BJ (cell line): ENCODE results near the gene SP100. TPM values are rescaled to one million over a fixed set of nuclear protein-coding genes. Genes with fewer than 3 reads are reported as not detected.

Source experiments
- CTCF ChIA-PET: fragments of 350-600 bp; formaldehyde crosslinking; extraction: SDS; loops from one replicate; lab custom pipeline; 2021; ENCODE audit warnings: antibody characterized with exemption, inconsistent platforms; lab: Yijun Ruan, JAX
- POLR2A ChIA-PET: fragments of 300-600 bp; sonication (Branson Sonifier 250); formaldehyde crosslinking; extraction: SDS; loops from one replicate; lab custom pipeline; 2021; ENCODE audit warnings: antibody characterized with exemption; lab: Charles Lee
- DNase-seq: peaks from one replicate; pipeline ENCODE4 v3.0.0-alpha.2; 2011; ENCODE audit warnings: low read depth
- H3K27me3 ChIP-seq: 2 replicates; pipeline ENCODE4 v1.6.0; 2011; ENCODE audit warnings: low read length; ENCODE audit not compliant: control insufficient read depth, insufficient read depth
- H3K36me3 ChIP-seq: 2 replicates; pipeline ENCODE4 v1.5.1; 2011; ENCODE audit warnings: low read length; ENCODE audit not compliant: control insufficient read depth, insufficient read depth
- H3K4me3 ChIP-seq: 2 replicates; pipeline ENCODE4 v1.5.1; 2011; ENCODE audit warnings: low read depth, mild to moderate bottlenecking, control low read depth, low read length
- CTCF ChIP-seq: IDR thresholded peaks from 2 replicates; pipeline ENCODE4 v1.5.1; 2011; ENCODE audit warnings: low read depth, mild to moderate bottlenecking, control low read depth, inconsistent platforms, low read length, moderate library complexity; ENCODE audit not compliant: insufficient read depth
- polyA plus RNA-seq: library from polyadenylated mRNA; depleted of rRNA; stranded (reverse); fragments of >200 nt; gene quantifications from 2 replicates; pipeline ENCODE4 v1.2.3, GENCODE V29; 2011; rRNA removed
- small RNA-seq: library from RNA; depleted of rRNA; stranded (forward); fragments of <200 nt; gene quantifications from one replicate; pipeline ENCODE3, GENCODE V24; 2012; ENCODE audit warnings: low replicate concordance, low read depth; ENCODE audit not compliant: insufficient read length

Gene SP100
- polyA plus RNA-seq, 1 experiment: 34.8 TPM

DNA sequence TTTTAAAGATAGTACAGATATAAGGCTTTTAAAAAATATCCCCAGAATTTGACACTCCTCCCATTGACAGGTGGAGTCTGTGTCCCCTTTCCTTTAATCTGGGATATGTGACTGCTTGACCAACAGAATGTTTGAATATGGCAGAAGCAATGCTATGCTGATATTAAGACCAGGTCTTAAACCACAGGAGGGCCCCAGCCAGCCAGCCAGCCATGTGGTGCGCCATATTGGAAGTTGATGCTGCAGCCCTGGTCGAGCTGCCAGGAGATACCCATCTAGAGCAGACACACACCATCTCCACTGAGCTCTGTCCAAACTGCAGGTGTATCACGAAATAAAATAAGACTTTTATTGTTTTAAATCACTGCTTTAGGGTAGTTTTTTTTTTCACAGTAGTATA is 174.3 kb downstream of the SP100 start:
- DNase-seq: no peak
- Histone ChIP-seq H3K36me3 (no peaks in the 10 kb centered on the region), H3K4me3 (no peak overlapping the region), H3K27me3 (no peaks in the 10 kb centered on the region; the same call in 1 of the 2 replicates)
- ChIA-PET CTCF (no interaction called here), POLR2A (no interaction called here)
- TF ChIP-seq CTCF: no peak

DNA sequence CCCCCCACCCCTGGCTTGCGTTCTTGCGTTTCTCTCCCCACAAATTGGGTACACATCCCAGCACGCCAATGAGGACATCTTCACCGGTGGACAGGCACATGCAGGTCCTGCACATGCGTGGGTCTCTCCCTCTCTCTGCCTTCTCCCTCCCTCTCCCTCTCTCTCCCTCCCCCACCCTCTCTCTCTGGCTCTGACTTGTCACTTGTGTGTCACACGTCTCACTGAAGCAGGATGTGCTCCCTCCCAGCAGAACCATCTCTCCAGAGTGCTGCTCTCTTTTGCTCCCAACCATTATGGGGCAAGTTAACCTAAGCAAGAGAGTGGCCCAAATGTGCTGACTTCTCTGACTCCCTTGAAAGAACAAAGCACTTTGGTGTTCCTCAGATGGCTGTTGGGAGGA is 175.8 kb downstream of the SP100 start:
- CTCF ChIA-PET: no interaction called here
- POLR2A ChIA-PET: no interaction called here
- no peaks in the 10 kb centered on the region; the same call in 1 of the 2 replicates for H3K27me3 ChIP-seq
- no peak for TF ChIP-seq CTCF
- DNase-seq: no peak
- no peaks in the 10 kb centered on the region for H3K36me3 ChIP-seq
- H3K4me3 ChIP-seq: no peak overlapping the region

DNA sequence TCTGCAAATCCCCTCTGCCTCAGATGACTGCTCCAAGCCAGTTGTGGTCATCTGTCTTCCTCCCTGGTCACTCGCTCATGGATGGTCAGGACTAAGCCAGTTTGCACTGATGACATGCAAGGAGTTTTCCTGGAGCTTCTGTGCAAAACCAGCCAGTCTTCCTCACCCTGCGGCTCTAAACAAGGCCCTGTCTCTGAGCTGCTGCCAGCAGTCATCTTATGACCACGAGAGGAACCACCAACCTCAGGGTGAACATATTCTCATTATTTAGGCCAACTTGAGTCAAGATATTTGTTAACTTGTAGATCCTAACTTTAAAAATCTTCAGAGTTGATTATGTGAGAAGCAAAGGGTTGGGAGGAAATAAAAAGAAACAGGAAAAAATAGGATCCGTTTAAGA is 176.8 kb downstream of the SP100 start:
- POLR2A ChIA-PET: no interaction called here
- CTCF ChIA-PET: no interaction called here
- Histone ChIP-seq H3K27me3 (no peaks in the 10 kb centered on the region; the same call in 1 of the 2 replicates), H3K4me3 (no peak overlapping the region), H3K36me3 (no peaks in the 10 kb centered on the region)
- DNase-seq: no peak
- no peak for TF ChIP-seq CTCF

Small RNA genes within 50 kb of the gene (small RNA-seq; reads per million reads assigned to genes)
- not detected for gene HMGB1P3
- not detected for gene RN7SL834P
- not detected for gene RNU6-451P

Other genes with a start within 250 kb of the SP100 start
- 5.4 and 6.6 TPM in 2 replicates for gene SP110, start 196.2 kb upstream of the SP100 start, polyA plus RNA-seq
- 0.29 and 0.36 TPM in 2 replicates for gene SP140, start 190.5 kb upstream of the SP100 start, polyA plus RNA-seq
- gene SP140L, start 89.0 kb upstream of the SP100 start, polyA plus RNA-seq: 8.7 and 11.4 TPM in 2 replicates